GM10248 (cell line): Measurements from ENCODE around the gene HTT.

Source experiments
- CTCF ChIA-PET: fragments of 300-600 bp; sonication (Branson Sonifier 250); formaldehyde crosslinking; extraction: SDS; loops from one replicate; lab custom pipeline; 2021; ENCODE audit warnings: antibody characterized with exemption; lab: Yijun Ruan, JAX
- POLR2A ChIA-PET: fragments of 350-650 bp; sonication (Branson Sonifier 250); formaldehyde crosslinking; extraction: SDS; loops from one replicate; lab custom pipeline; 2020; ENCODE audit warnings: antibody characterized with exemption; lab: Yijun Ruan, JAX
- DNase-seq: peaks from one replicate; pipeline ENCODE4 v3.0.0; 2012; ENCODE audit errors: extremely low spot score
- TF ChIP-seq, protein P1 (sequence below): IDR thresholded peaks from 2 replicates; pipeline ENCODE4 v1.5.1; 2012; ENCODE audit warnings: mild to moderate bottlenecking, low read depth; ENCODE audit errors: extremely low read depth, missing control alignments, control extremely low read depth

The HTT gene

GRCh38 chr4:3070709-3071500 lies 3.6 kb upstream of the HTT start:
- CTCF ChIA-PET: interaction anchor here (1.1 kb wide), 1 partner anchor 16 kb away, joined by 4 read pairs; no protein-coding TSS in a partner anchor
- TF ChIP-seq, protein P1, sequence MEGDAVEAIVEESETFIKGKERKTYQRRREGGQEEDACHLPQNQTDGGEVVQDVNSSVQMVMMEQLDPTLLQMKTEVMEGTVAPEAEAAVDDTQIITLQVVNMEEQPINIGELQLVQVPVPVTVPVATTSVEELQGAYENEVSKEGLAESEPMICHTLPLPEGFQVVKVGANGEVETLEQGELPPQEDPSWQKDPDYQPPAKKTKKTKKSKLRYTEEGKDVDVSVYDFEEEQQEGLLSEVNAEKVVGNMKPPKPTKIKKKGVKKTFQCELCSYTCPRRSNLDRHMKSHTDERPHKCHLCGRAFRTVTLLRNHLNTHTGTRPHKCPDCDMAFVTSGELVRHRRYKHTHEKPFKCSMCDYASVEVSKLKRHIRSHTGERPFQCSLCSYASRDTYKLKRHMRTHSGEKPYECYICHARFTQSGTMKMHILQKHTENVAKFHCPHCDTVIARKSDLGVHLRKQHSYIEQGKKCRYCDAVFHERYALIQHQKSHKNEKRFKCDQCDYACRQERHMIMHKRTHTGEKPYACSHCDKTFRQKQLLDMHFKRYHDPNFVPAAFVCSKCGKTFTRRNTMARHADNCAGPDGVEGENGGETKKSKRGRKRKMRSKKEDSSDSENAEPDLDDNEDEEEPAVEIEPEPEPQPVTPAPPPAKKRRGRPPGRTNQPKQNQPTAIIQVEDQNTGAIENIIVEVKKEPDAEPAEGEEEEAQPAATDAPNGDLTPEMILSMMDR: no peak
- no peak for DNase-seq
- POLR2A ChIA-PET: interaction anchor here (1.0 kb wide), 1 partner anchor 33 kb away, joined by 6 read pairs; no protein-coding TSS in a partner anchor

DNA sequence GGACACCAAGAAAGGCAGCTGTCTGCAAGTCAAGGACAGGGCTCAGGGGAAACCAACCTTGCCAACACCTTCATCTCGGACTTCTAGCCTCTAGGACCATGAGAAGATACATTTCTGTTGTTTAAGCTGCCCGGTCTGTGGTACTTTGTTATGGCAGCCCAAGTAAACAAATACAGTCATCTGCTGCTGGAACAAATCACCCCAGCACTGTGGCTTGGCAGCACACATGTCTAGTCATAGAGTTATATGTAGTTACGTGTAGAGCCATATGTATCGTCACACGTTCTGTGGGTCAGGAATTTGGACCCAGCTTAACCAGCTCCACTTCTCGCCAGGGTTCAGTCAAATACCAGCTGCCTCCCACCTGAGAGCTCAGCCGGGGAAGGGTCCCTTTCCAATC lies 2.7 kb upstream of the HTT start:
- CTCF ChIA-PET: interaction anchor here (1.1 to 2.6 kb wide), 2 partner anchors 13 to 17 kb away, joined by 4 to 11 read pairs; no protein-coding TSS in a partner anchor
- TF ChIP-seq, protein P1: no peak
- no peak for DNase-seq
- POLR2A ChIA-PET: interaction anchor here (0.5 to 1.0 kb wide), 2 partner anchors 34 to 286 kb away, joined by 4 to 6 read pairs; no protein-coding TSS in a partner anchor

- no peak for DNase-seq
- TF ChIP-seq, protein P1: no peak
- CTCF ChIA-PET: interaction anchor here (1.0 to 2.6 kb wide), 5 partner anchors 15 to 26 kb away, joined by 3 to 11 read pairs (median 4); no protein-coding TSS in a partner anchor
- POLR2A ChIA-PET: no interaction called here
Observed at GRCh38 chr4:3073158-3074077, 1.1 kb upstream of the HTT start.

- POLR2A ChIA-PET: interaction anchor here (0.6 kb wide), 1 partner anchor 1446 kb away, joined by 3 read pairs; no protein-coding TSS in a partner anchor
- CTCF ChIA-PET: interaction anchor here (1.1 kb wide), 1 partner anchor 33 kb away, joined by 3 read pairs; no protein-coding TSS in a partner anchor
- DNase-seq: peak; percentile 66
- TF ChIP-seq, protein P1: no peak
Observed at GRCh38 chr4:3074846-3075651, 568 bp downstream of the HTT start.

DNA sequence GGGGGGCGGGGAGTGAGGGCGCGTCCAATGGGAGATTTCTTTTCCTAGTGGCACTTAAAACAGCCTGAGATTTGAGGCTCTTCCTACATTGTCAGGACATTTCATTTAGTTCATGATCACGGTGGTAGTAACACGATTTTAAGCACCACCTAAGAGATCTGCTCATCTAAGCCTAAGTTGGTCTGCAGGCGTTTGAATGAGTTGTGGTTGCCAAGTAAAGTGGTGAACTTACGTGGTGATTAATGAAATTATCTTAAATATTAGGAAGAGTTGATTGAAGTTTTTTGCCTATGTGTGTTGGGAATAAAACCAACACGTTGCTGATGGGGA lies 1.1 kb downstream of the HTT start:
- DNase-seq: no peak
- ChIA-PET CTCF (interaction anchor here (1.1 kb wide), 1 partner anchor 32 kb away, joined by 3 read pairs; no protein-coding TSS in a partner anchor), POLR2A (interaction anchor here (0.6 kb wide), 1 partner anchor 1446 kb away, joined by 3 read pairs; no protein-coding TSS in a partner anchor)
- TF ChIP-seq, protein P1: no peak
